GM12878 (cell line): ENCODE results near the gene NFASC. TPM values are rescaled to one million over a fixed set of nuclear protein-coding genes. Genes with fewer than 3 reads are reported as not detected.

ENCODE experiments used
- CHD1 ChIP-seq: IDR thresholded peaks from 2 replicates; pipeline ENCODE4 v1.6.1; 2012; ENCODE audit warnings: low read depth, low read length, improper control_type of control experiment
- GATAD2B ChIP-seq: fragments of 450-650 bp; conservative IDR thresholded peaks from 2 replicates; pipeline ENCODE4 v1.6.1; 2017; ENCODE audit warnings: low read depth, mild to moderate bottlenecking, moderate library complexity
- MYC ChIP-seq: IDR thresholded peaks from 2 replicates; pipeline ENCODE4 v1.6.1; 2011; ENCODE audit warnings: mild to moderate bottlenecking, low read length, moderate library complexity, inconsistent platforms; ENCODE audit not compliant: insufficient read depth, insufficient replicate concordance, insufficient read length, severe bottlenecking
- NFYA ChIP-seq: IDR thresholded peaks from 2 replicates; pipeline ENCODE4 v1.6.1; 2011; ENCODE audit warnings: low read depth, mild to moderate bottlenecking, low read length, improper control_type of control experiment, borderline replicate concordance
- SRF ChIP-seq, 2 experiments: IDR thresholded peaks; 2 replicates each; pipeline ENCODE4 v1.6.1; 2011; ENCODE audit warnings: low read depth in 2 of 2, low read length in 2 of 2, mild to moderate bottlenecking in 1 of 2, moderate library complexity in 1 of 2
- ZNF217 ChIP-seq: fragments of 450-650 bp; IDR thresholded peaks from 2 replicates; pipeline ENCODE4 v1.6.1; 2017; ENCODE audit warnings: antibody characterized with exemption, mild to moderate bottlenecking
- polyA plus RNA-seq, 11 experiments: library from polyadenylated mRNA; depleted of rRNA in 4 of 11; unstranded in 6 of 11; stranded (reverse) in 5 of 11; fragments of >200 nt; fragmentation: Nextera tagmentation in 4 of 11; fragmentation: Illumina TruSeq in 1 of 11; extraction: Ambion mirVana in 4 of 11; extraction: Trizol in 1 of 11; gene quantifications; 1 replicate in 1 of 11; 2 replicates in 10 of 11; pipeline versions ENCODE4 v1.2.1 to v1.2.3, GENCODE V29; 2011 to 2016; ENCODE audit warnings: inconsistent platforms in 2 of 11, missing spikeins in 2 of 11, low read depth in 1 of 11
- total RNA-seq, 4 experiments: library from RNA; depleted of rRNA in 3 of 4; stranded (reverse); fragments of >200 nt in 3 of 4; fragmentation: Illumina TruSeq in 1 of 4; extraction: Trizol in 1 of 4; gene quantifications; 2 replicates each; pipeline versions ENCODE4 v1.2.1 to v1.2.3, GENCODE V29; 2013 to 2021
- TF ChIP-seq, protein P1 (sequence below): IDR thresholded peaks from 2 replicates; pipeline ENCODE4 v1.6.1; 2012; ENCODE audit warnings: low read depth, low read length, improper control_type of control experiment
- TF ChIP-seq, protein P2 (sequence below): fragments of 450-650 bp; IDR thresholded peaks from 2 replicates; pipeline ENCODE4 v1.6.1; 2018; ENCODE audit warnings: mild to moderate bottlenecking, low read depth, moderate library complexity; ENCODE audit not compliant: partially characterized antibody

The NFASC gene
- total and polyA plus RNA-seq, 10 of the 15 experiments (the other 5 are each of a cell fraction or from before 2014, with no cell fraction given): 0.04 to 0.31 (median 0.12) TPM; not detected in 4

DNA sequence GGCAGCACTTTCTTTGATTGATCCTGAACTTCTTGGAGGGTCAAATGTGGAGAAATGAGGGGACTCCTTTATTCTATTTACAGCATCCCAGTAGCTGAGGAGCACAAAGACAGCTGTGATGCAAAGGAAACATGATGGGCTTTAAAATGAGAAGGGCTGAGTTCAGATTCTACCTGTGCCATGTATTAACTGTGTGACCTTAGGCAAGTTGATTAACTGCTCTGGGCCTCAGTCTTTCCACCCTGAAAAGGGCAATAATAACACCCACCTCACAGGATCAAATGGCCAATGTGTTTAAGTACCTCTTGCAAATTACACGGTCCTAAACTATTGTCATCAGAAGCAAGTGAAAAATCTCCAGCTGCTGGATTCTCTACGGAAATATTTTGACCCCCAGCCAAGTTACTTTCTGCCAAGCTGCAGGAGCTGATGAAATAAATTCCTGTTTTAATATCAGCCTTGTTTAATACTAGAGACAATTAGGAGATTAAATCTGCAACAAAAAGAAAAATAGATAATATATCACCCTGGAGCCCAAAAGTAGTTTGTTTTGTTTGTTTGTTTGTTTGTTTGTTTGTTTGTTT lies 197.9 kb downstream of the NFASC start (continued):
- TF ChIP-seq, protein P1, sequence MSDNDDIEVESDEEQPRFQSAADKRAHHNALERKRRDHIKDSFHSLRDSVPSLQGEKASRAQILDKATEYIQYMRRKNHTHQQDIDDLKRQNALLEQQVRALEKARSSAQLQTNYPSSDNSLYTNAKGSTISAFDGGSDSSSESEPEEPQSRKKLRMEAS: no peak
- TF ChIP-seq, protein P2, sequence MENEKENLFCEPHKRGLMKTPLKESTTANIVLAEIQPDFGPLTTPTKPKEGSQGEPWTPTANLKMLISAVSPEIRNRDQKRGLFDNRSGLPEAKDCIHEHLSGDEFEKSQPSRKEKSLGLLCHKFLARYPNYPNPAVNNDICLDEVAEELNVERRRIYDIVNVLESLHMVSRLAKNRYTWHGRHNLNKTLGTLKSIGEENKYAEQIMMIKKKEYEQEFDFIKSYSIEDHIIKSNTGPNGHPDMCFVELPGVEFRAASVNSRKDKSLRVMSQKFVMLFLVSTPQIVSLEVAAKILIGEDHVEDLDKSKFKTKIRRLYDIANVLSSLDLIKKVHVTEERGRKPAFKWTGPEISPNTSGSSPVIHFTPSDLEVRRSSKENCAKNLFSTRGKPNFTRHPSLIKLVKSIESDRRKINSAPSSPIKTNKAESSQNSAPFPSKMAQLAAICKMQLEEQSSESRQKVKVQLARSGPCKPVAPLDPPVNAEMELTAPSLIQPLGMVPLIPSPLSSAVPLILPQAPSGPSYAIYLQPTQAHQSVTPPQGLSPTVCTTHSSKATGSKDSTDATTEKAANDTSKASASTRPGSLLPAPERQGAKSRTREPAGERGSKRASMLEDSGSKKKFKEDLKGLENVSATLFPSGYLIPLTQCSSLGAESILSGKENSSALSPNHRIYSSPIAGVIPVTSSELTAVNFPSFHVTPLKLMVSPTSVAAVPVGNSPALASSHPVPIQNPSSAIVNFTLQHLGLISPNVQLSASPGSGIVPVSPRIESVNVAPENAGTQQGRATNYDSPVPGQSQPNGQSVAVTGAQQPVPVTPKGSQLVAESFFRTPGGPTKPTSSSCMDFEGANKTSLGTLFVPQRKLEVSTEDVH: no peak
- TF ChIP-seq SRF (IDR thresholded peaks at IDR 0.05; ENCODE audit: low read depth in 2 of 2, low read length in 2 of 2): no peak
- no peak for TF ChIP-seq GATAD2B
- TF ChIP-seq ZNF217: no peak
- no peak for TF ChIP-seq MYC
- TF ChIP-seq CHD1: no peak
- TF ChIP-seq NFYA: no peak
